RWPE2 (cell line): ENCODE data around the gene EGR4.

ENCODE experiments used
- ATAC-seq: fragments of 200-7000 bp; cut with Tn5 transposase; 3 replicates; pipeline ENCODE4 v1.9.1; 2021; ENCODE audit warnings: low read depth
- DNase-seq: peaks from one replicate; pipeline ENCODE4 v3.0.0-alpha.2; 2020; ENCODE audit warnings: low spot score
- H3K27ac ChIP-seq: fragments of 450-650 bp; 2 replicates; pipeline ENCODE4 v1.5.1; 2017; ENCODE audit warnings: mild to moderate bottlenecking; ENCODE audit not compliant: poor library complexity, severe bottlenecking
- H3K27me3 ChIP-seq: fragments of 250-450 bp; sonication (Bioruptor Pico); 2 replicates; pipeline ENCODE4 v1.5.1; 2021; ENCODE audit warnings: mild to moderate bottlenecking, moderate library complexity; ENCODE audit not compliant: insufficient read depth, poor library complexity, severe bottlenecking
- H3K36me3 ChIP-seq: fragments of 250-450 bp; sonication (Bioruptor Pico); 2 replicates; pipeline ENCODE4 v1.5.1; 2020; ENCODE audit warnings: low read depth, mild to moderate bottlenecking, moderate library complexity
- H3K4me1 ChIP-seq: fragments of 250-450 bp; sonication (Bioruptor Pico); 2 replicates; pipeline ENCODE4 v1.5.1; 2021; ENCODE audit warnings: mild to moderate bottlenecking, moderate library complexity; ENCODE audit not compliant: insufficient read depth, poor library complexity, severe bottlenecking
- H3K4me3 ChIP-seq: fragments of 250-450 bp; sonication (Bioruptor Pico); 2 replicates; pipeline ENCODE4 v1.5.1; 2021; ENCODE audit warnings: mild to moderate bottlenecking, moderate library complexity; ENCODE audit not compliant: severe bottlenecking
- H3K9me3 ChIP-seq: fragments of 250-450 bp; sonication (Bioruptor Pico); 2 replicates; pipeline ENCODE4 v1.5.1; 2021; ENCODE audit warnings: mild to moderate bottlenecking, moderate library complexity; ENCODE audit not compliant: severe bottlenecking
- TF ChIP-seq, protein P1 (sequence below): fragments of 450-650 bp; IDR thresholded peaks from one replicate; pipeline ENCODE4 v1.5.1; 2017; ENCODE audit warnings: mild to moderate bottlenecking, moderate library complexity; ENCODE audit not compliant: poor library complexity, severe bottlenecking

EGR4 gene

DNA sequence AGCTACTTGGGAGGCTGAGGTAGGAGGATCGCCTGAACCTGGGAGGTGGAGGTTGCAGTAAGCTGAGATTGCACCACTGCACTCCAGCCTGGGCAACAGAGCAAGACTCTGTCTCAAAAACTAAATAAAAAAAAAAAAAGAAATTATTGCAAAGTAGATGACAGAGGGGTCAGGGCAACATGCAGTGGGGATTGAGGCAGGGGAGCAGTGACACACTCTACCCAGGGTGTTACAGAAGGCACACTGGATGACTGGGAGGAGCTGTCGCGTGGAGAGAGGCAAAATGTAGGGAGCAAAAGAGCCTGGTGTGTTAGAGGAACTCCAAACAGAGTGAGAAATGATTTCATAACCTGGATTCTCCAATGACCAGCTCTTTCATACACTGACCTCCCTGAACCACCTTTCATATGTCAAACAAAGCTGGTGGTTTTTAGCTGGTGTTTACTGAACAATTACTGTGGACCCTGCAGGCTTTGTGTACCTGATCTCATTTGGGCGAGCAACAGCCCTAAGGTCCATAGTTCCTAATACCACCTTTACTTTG lies 31.2 kb downstream of the EGR4 start:
- Histone ChIP-seq H3K27ac (no peak overlapping the region), H3K4me1 (no peaks in the 10 kb centered on the region), H3K9me3 (no peaks in the 10 kb centered on the region), H3K27me3 (no peaks in the 10 kb centered on the region), H3K4me3 (no peak overlapping the region), H3K36me3 (no peaks in the 10 kb centered on the region)
- no peak for DNase-seq
- ATAC-seq = no peak
- TF ChIP-seq, protein P1, sequence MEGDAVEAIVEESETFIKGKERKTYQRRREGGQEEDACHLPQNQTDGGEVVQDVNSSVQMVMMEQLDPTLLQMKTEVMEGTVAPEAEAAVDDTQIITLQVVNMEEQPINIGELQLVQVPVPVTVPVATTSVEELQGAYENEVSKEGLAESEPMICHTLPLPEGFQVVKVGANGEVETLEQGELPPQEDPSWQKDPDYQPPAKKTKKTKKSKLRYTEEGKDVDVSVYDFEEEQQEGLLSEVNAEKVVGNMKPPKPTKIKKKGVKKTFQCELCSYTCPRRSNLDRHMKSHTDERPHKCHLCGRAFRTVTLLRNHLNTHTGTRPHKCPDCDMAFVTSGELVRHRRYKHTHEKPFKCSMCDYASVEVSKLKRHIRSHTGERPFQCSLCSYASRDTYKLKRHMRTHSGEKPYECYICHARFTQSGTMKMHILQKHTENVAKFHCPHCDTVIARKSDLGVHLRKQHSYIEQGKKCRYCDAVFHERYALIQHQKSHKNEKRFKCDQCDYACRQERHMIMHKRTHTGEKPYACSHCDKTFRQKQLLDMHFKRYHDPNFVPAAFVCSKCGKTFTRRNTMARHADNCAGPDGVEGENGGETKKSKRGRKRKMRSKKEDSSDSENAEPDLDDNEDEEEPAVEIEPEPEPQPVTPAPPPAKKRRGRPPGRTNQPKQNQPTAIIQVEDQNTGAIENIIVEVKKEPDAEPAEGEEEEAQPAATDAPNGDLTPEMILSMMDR = no peak

DNA sequence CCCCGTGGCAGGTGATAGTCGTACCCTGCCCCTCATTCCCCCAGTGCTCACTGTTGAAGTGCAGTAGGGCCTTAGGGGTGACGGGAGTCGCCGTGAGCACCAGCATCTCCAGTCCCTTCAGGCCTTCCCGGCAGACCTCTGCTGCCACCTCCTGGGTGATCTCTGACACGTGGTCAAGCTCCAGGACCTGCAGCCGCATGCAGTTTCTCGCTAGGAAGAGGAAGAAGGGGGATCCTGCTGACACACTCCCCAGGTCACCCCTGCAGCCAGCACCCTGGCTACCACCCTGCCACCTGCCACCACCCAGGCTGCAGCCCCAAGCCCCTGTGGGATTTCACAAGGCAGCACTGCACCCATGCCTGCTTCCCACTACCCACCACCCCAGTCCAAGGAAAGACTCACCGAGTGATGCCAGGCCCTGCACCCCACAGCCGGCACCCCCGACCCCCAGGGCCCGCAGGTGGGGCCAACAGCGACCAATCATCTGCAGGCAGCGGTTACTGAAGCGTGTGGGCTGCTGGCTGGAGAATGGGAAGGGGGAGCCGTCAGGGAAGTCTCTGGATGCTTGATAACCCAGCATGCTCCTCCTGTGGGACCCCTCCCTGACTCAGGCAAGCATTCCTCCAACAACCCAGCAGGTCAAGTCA lies 32.9 kb downstream of the EGR4 start:
- TF ChIP-seq, protein P1 = peak; percentile 56
- DNase-seq (no peak), ATAC-seq (peak; percentile 56)
- Histone ChIP-seq H3K4me1 (peaks cover 2% of the 10 kb centered on the region), H3K4me3 (no peak overlapping the region), H3K27me3 (no peaks in the 10 kb centered on the region), H3K36me3 (no peaks in the 10 kb centered on the region), H3K27ac (no peak overlapping the region), H3K9me3 (no peaks in the 10 kb centered on the region)

DNA sequence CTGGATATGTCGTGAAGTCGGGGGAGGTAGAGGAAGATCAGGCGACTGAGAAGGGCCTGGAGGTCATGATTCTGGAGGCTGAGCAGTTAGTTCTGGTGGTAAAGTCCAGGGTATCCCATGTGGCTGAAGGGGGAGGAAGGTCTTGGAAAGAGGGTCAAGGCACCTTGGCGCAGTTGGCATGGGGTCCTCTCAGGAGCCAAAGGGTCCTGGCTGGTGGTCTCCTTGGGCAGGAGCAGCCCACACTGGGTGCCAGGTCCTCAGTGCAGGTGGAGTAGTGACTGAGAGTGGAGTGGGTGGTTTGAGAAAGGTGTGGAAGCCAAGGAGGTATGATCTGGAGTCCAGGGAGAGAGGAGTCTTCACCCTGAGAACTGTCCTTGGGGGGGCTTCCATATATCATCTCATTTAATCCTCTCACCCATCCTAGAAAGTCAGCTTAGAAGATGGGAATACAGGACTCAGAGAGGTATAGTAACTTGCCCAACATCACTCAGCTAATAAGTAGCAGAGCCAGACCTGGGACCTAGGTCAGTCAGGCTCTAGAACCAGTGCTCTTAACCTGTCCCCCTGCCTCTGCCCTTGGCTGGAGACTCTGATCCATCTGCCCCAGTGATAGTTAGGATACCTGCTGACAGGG lies 33.5 kb downstream of the EGR4 start:
- Histone ChIP-seq H3K9me3 (no peaks in the 10 kb centered on the region), H3K36me3 (no peaks in the 10 kb centered on the region), H3K4me3 (no peak overlapping the region), H3K27me3 (no peaks in the 10 kb centered on the region), H3K4me1 (peaks cover 7% of the 10 kb centered on the region), H3K27ac (no peak overlapping the region)
- TF ChIP-seq, protein P1 = no peak
- DNase-seq = no peak
- no peak for ATAC-seq

DNA sequence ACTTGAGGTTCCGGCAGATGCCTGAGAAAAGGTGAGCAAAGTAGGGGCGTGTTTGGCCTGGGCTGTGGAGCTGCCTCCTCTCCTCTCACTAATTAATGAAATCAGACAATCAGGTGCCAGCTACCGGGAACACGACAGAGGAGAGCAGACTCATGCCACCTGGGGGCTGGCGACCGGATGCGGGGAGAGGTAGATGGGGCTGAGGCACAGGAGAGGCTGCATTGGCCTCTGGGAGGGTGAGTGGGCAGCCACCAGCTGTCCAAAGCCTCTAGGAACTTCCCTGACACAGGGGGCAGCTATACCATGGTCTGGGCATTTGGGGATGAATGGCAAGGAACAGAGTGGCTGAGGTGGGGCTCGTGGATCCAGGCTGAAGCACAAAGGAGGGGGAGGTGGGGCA lies 34.1 kb downstream of the EGR4 start:
- Histone ChIP-seq H3K27ac (no peak overlapping the region), H3K4me3 (no peak overlapping the region), H3K9me3 (no peaks in the 10 kb centered on the region), H3K36me3 (peaks cover 2% of the 10 kb centered on the region), H3K4me1 (peaks cover 9% of the 10 kb centered on the region), H3K27me3 (no peaks in the 10 kb centered on the region)
- DNase-seq (no peak), ATAC-seq (no peak)
- TF ChIP-seq, protein P1 = no peak

DNA sequence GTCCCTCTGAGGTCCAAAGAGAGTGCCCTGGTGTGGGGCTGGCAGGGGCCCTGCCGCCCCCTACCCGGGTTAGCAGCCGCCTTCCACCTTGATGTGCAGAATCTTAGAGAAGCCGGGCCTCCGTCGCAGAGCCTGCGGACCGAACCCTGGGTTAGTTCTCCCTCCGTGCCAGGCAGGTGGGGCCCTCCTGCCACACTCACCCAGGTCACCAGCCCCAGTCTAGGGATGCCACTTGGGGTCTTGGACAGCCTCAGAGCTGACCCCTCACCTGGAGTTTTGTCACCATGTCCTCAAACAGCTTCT lies 34.5 kb downstream of the EGR4 start:
- DNase-seq = no peak
- Histone ChIP-seq H3K9me3 (no peaks in the 10 kb centered on the region), H3K27ac (no peak overlapping the region), H3K27me3 (no peaks in the 10 kb centered on the region), H3K4me3 (no peak overlapping the region), H3K4me1 (peaks cover 10% of the 10 kb centered on the region), H3K36me3 (peaks cover 6% of the 10 kb centered on the region)
- TF ChIP-seq, protein P1 = no peak
- ATAC-seq = no peak
